ENCODE measurements around the gene RAB3IL1. TPM values are rescaled to one million over a fixed set of nuclear protein-coding genes. Genes with fewer than 3 reads are reported as not detected.

Gene RAB3IL1
- total and polyA plus RNA-seq, 11 donors = 4.7 to 22.0 (median 7.5) TPM

GRCh38 chr11:61897387-61898246, 19.7 kb downstream of the RAB3IL1 start:
- peak; percentile 62 to 77 (median 73) for ATAC-seq
- 72 to 86% (median 77%) methylated on average over 11 to 17 of the region's 17 CpGs for WGBS, 4 donors
- H3K36me3 ChIP-seq = peaks cover 0 to 54% (median 3%) of the 10 kb centered on the region in 9 donors
- H3K4me3 ChIP-seq = no peak overlapping the region
- no peaks in the 10 kb centered on the region for H3K9me3 ChIP-seq
- no peak for TF ChIP-seq POLR2A (IDR thresholded peaks at IDR 0.05)
- TF ChIP-seq CTCF (IDR thresholded peaks at IDR 0.05) = peak; percentile 70 to 91 (median 86)
- peak; percentile 70 to 87 (median 74) for DNase-seq
- peak overlapping the region in 3 of 12 donors; percentile 6 to 34 (median 17) for H3K27ac ChIP-seq
- intact Hi-C loops (cut with DNase I) = loop anchor here (1.0 to 5.0 kb wide), 12 partner anchors 27 to 210 kb away; no protein-coding TSS in a partner anchor
- no peaks in the 10 kb centered on the region for H3K27me3 ChIP-seq
- H3K4me1 ChIP-seq = peaks cover 0 to 28% (median 3%) of the 10 kb centered on the region in 12 donors

GRCh38 chr11:61896665-61897386, 20.5 kb downstream of the RAB3IL1 start:
- 88 to 91% (median 89%) methylated on average over 15 of the region's 15 CpGs for WGBS, 4 donors
- H3K27ac ChIP-seq = no peak overlapping the region
- H3K36me3 ChIP-seq = peaks cover 0 to 46% (median 3%) of the 10 kb centered on the region in 9 donors
- no peaks in the 10 kb centered on the region for H3K9me3 ChIP-seq
- ATAC-seq (no peak), DNase-seq (no peak)
- H3K27me3 ChIP-seq = no peaks in the 10 kb centered on the region
- peaks cover 0 to 28% (median 4%) of the 10 kb centered on the region in 12 donors for H3K4me1 ChIP-seq
- no peak overlapping the region for H3K4me3 ChIP-seq
- TF ChIP-seq POLR2A (IDR thresholded peaks at IDR 0.05) (no peak), CTCF (IDR thresholded peaks at IDR 0.05) (no peak)
- intact Hi-C loops (cut with DNase I) = loop anchor here (1.0 to 5.0 kb wide), 11 partner anchors 26 to 210 kb away; no protein-coding TSS in a partner anchor

- intact Hi-C loops (cut with DNase I) = loop anchor here in 9 of 10 donors (2.0 to 5.0 kb wide), 9 partner anchors 25 to 212 kb away; no protein-coding TSS in a partner anchor
- H3K27me3 ChIP-seq = no peaks in the 10 kb centered on the region
- TF ChIP-seq POLR2A (IDR thresholded peaks at IDR 0.05) (no peak), CTCF (IDR thresholded peaks at IDR 0.05) (no peak)
- no peak overlapping the region for H3K4me3 ChIP-seq
- DNase-seq (no peak), ATAC-seq (no peak)
- H3K27ac ChIP-seq = no peak overlapping the region
- peaks cover 0 to 34% (median 0%) of the 10 kb centered on the region in 9 donors for H3K36me3 ChIP-seq
- H3K9me3 ChIP-seq = no peaks in the 10 kb centered on the region
- 66 to 71% (median 69%) methylated on average over 4 of the region's 4 CpGs for WGBS, 4 donors
- peaks cover 0 to 30% (median 7%) of the 10 kb centered on the region in 12 donors for H3K4me1 ChIP-seq
Observed at GRCh38 chr11:61895718-61896059, 21.7 kb downstream of the RAB3IL1 start.

Measured in heart left ventricle (tissue), 16 donors.